ENCODE results near the gene MTHFD1L.

DNA sequence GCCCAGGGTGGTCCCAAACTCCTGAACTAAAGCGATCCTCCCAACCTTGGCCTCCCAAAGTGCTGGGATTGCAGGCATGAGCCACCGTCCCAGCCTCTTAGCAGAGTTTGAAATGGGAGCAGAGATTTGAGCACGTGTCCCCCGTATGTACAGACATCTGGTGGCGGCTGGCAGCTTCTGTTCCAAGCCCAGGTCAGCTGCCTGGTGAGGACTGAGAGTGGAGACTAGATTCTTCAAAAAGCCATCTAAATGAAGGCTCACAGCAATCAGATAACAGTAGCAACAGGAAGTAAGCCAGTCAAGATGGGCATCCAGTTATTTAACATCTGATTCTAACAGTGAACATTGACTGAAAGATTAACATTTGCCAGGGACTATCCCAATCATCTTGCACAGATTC, 246.2 kb downstream of the MTHFD1L start:
- TF ChIP-seq, protein P1, sequence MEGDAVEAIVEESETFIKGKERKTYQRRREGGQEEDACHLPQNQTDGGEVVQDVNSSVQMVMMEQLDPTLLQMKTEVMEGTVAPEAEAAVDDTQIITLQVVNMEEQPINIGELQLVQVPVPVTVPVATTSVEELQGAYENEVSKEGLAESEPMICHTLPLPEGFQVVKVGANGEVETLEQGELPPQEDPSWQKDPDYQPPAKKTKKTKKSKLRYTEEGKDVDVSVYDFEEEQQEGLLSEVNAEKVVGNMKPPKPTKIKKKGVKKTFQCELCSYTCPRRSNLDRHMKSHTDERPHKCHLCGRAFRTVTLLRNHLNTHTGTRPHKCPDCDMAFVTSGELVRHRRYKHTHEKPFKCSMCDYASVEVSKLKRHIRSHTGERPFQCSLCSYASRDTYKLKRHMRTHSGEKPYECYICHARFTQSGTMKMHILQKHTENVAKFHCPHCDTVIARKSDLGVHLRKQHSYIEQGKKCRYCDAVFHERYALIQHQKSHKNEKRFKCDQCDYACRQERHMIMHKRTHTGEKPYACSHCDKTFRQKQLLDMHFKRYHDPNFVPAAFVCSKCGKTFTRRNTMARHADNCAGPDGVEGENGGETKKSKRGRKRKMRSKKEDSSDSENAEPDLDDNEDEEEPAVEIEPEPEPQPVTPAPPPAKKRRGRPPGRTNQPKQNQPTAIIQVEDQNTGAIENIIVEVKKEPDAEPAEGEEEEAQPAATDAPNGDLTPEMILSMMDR (IDR thresholded peaks at IDR 0.05; ENCODE audit: insufficient read depth, low read depth, low read length) = no peak
- TF ChIP-seq EZH2 (IDR thresholded peaks at IDR 0.05; ENCODE audit: insufficient read depth, low read length) = no peak

Measured in astrocyte (in vitro differentiated cells and primary cell).